ENCODE results near the gene KRTAP4-5. TPM values are rescaled to one million over a fixed set of nuclear protein-coding genes. Genes with fewer than 3 reads are reported as not detected.
"Not testable (repeated sequence)": the region's sequence is repeated elsewhere in the genome, so short reads cannot be mapped to it uniquely, and the experiment has no call there.

KRTAP4-5 gene
- total RNA-seq, 2 experiments from 2014 or later, result not detected

- no peak for DNase-seq
- Histone ChIP-seq H3K27ac (ENCODE audit: low read depth in 1 of 2, low read length in 2 of 2) (no peak overlapping the region), H3K27me3 (ENCODE audit: control insufficient read depth in 1 of 2, insufficient read depth in 2 of 2, low read length in 2 of 2) (no peaks in the 10 kb centered on the region), H3K9me3 (ENCODE audit: control insufficient read depth in 1 of 2, insufficient read depth in 1 of 2, low read length in 2 of 2) (no peaks in the 10 kb centered on the region), H3K36me3 (ENCODE audit: insufficient read depth, low read length) (no peaks in the 10 kb centered on the region), H3K4me1 (ENCODE audit: insufficient read depth, low read length) (no peaks in the 10 kb centered on the region), H3K4me3 (ENCODE audit: low read length) (no peak overlapping the region)
- Mint-ChIP-seq H3K27ac (no peak overlapping the region), H3K36me3 (ENCODE audit: low read depth) (no peaks in the 10 kb centered on the region), H3K4me3 (no peak overlapping the region), H3K27me3 (no peaks in the 10 kb centered on the region), H3K9me3 (no peaks in the 10 kb centered on the region), H3K4me1 (ENCODE audit: low read depth) (no peaks in the 10 kb centered on the region)
- ATAC-seq (ENCODE audit: poor library complexity), result no peak
- CTCF ChIA-PET, result no interaction called here
- POLR2A ChIA-PET, result no interaction called here
- intact Hi-C loops (cut with DNase I, micrococcal nuclease), result no loop called here
- TF ChIP-seq CTCF (IDR thresholded peaks at IDR 0.05), result no peak
Observed at GRCh38 chr17:41167561-41167960, 17.9 kb upstream of the KRTAP4-5 start.

DNA sequence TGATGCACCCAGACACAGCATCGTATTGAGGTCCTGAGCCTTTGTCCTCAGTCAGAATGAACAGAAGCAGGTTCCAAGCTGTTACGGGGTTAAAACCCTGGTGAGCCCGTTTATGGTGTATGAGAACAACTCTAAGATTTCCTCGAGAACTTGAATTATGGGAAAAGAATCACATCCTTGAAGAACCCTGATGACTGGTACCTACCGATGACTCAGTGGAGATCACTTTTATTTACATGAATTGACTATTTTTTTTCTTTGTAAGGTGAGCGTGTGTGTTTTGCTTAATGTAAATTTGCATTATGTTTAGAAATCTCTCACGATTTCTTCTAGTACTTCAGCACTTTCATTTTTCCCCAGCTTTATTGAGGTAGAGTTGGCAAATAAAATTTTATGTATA is 14.2 kb upstream of the KRTAP4-5 start:
- no peak for TF ChIP-seq CTCF (IDR thresholded peaks at IDR 0.05)
- Histone ChIP-seq H3K4me1 (ENCODE audit: insufficient read depth, low read length) (no peaks in the 10 kb centered on the region), H3K27me3 (ENCODE audit: control insufficient read depth in 1 of 2, insufficient read depth in 2 of 2, low read length in 2 of 2) (peaks cover 0 to 3% of the 10 kb centered on the region in 2 experiments), H3K4me3 (ENCODE audit: low read length) (no peak overlapping the region), H3K27ac (ENCODE audit: low read depth in 1 of 2, low read length in 2 of 2) (no peak overlapping the region), H3K9me3 (ENCODE audit: control insufficient read depth in 1 of 2, insufficient read depth in 1 of 2, low read length in 2 of 2) (no peaks in the 10 kb centered on the region), H3K36me3 (ENCODE audit: insufficient read depth, low read length) (no peaks in the 10 kb centered on the region)
- no peaks in the 10 kb centered on the region for H3K9me3 Mint-ChIP-seq
- H3K27ac Mint-ChIP-seq, result no peak overlapping the region
- intact Hi-C loops (cut with DNase I, micrococcal nuclease), result no loop called here
- no peak for ATAC-seq (ENCODE audit: poor library complexity)
- POLR2A ChIA-PET, result no interaction called here
- no peak overlapping the region for H3K4me3 Mint-ChIP-seq
- H3K36me3 Mint-ChIP-seq (ENCODE audit: low read depth), result no peaks in the 10 kb centered on the region
- CTCF ChIA-PET, result no interaction called here
- DNase-seq, result no peak
- peaks cover 10% of the 10 kb centered on the region for H3K27me3 Mint-ChIP-seq
- no peaks in the 10 kb centered on the region for H3K4me1 Mint-ChIP-seq (ENCODE audit: low read depth)

DNA sequence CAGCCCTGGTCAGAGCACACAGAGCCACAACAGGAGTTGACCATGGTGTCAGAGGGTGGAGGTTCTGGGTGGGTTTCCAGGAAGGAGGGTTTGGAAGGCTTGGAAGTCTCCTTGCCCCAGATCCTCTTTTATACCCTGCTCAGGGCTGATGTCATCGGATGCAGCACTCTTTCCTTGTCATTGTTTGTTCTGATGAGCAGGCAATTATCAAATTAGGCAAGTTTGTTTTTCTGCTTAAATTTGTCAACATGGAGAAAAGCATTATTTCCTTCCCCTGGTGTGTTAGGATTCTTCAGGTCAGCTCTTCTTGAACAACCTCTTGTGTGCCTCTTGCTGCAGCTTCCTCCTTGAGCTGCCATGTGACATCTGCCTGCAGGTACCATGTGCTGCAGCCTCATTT is 11.0 kb upstream of the KRTAP4-5 start, which contains the start of gene KRTAP4-4:
Gene KRTAP4-4 (minus strand): TSS at position 101 of the 400 bp plus-strand sequence. CDS start 57 bp downstream, at position 44.
- ChIA-PET CTCF (no interaction called here), POLR2A (interaction anchor here (1.4 kb wide), 1 partner anchor 148 kb away, joined by 3 read pairs; no protein-coding TSS in a partner anchor)
- Mint-ChIP-seq H3K9me3 (no peaks in the 10 kb centered on the region), H3K4me3 (no peak within 1 kb of the TSS), H3K36me3 (ENCODE audit: low read depth) (no peaks in the 10 kb centered on the region), H3K4me1 (ENCODE audit: low read depth) (no peaks in the 10 kb centered on the region), H3K27me3 (peaks cover 18% of the 10 kb centered on the region), H3K27ac (no peak within 1 kb of the TSS)
- H3K36me3 ChIP-seq (ENCODE audit: insufficient read depth, low read length), result no peaks in the 10 kb centered on the region
- intact Hi-C loops (cut with DNase I, micrococcal nuclease), result no loop called here
- no peak for TF ChIP-seq CTCF (IDR thresholded peaks at IDR 0.05)
- DNase-seq (no peak), ATAC-seq (ENCODE audit: poor library complexity) (no peak)
- no peaks in the 10 kb centered on the region for H3K9me3 ChIP-seq (ENCODE audit: control insufficient read depth in 1 of 2, insufficient read depth in 1 of 2, low read length in 2 of 2)
- H3K4me3 ChIP-seq (ENCODE audit: low read length), result no peak within 1 kb of the TSS
- no peaks in the 10 kb centered on the region for H3K4me1 ChIP-seq (ENCODE audit: insufficient read depth, low read length)
- H3K27me3 ChIP-seq (ENCODE audit: control insufficient read depth in 1 of 2, insufficient read depth in 2 of 2, low read length in 2 of 2), result peaks cover 0 to 3% of the 10 kb centered on the region in 2 experiments
- no peak within 1 kb of the TSS for H3K27ac ChIP-seq (ENCODE audit: low read depth in 1 of 2, low read length in 2 of 2)

DNA sequence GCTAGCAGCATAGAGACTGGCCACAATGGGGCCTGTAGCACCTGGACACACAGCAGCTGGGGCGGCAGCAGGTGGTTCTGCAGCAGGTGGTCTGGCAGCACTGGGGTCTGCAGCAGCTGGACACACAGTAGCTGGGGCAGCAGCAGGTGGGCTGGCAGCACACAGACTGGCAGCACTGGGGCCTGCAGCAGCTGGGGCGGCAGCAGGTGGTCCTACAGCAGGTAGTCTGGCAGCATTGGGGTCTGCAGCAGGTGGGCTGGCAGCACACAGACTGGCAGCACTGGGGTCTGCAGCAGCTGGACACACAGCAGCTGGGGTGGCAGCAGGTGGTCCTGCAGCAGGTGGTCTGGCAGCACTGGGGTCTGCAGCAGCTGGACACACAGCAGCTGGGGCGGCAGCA is 10.6 kb upstream of the KRTAP4-5 start:
- CTCF ChIA-PET; ATAC-seq (ENCODE audit: poor library complexity); H3K27ac ChIP-seq (ENCODE audit: low read depth in 1 of 2, low read length in 2 of 2); DNase-seq; H3K4me3 ChIP-seq (ENCODE audit: low read length); H3K4me3 Mint-ChIP-seq; H3K4me1 Mint-ChIP-seq (ENCODE audit: low read depth); H3K27ac Mint-ChIP-seq; H3K9me3 ChIP-seq (ENCODE audit: control insufficient read depth in 1 of 2, insufficient read depth in 1 of 2, low read length in 2 of 2); H3K27me3 ChIP-seq (ENCODE audit: control insufficient read depth in 1 of 2, insufficient read depth in 2 of 2, low read length in 2 of 2); H3K36me3 Mint-ChIP-seq (ENCODE audit: low read depth); intact Hi-C loops (cut with DNase I, micrococcal nuclease); H3K9me3 Mint-ChIP-seq; H3K4me1 ChIP-seq (ENCODE audit: insufficient read depth, low read length); H3K36me3 ChIP-seq (ENCODE audit: insufficient read depth, low read length): not testable (repeated sequence)
- POLR2A ChIA-PET, result interaction anchor here (1.4 kb wide), 1 partner anchor 148 kb away, joined by 3 read pairs; no protein-coding TSS in a partner anchor
- H3K27me3 Mint-ChIP-seq, result peaks cover 20% of the 10 kb centered on the region
